H9 (cell line): Measurements from ENCODE around the gene STAG2. TPM values are rescaled to one million over a fixed set of nuclear protein-coding genes. Genes with fewer than 3 reads are reported as not detected.

ENCODE experiments used
- DNase-seq: peaks from one replicate; pipeline ENCODE4 v3.0.0-alpha.2; 2017
- H2AFZ ChIP-seq: one replicate; pipeline ENCODE4 v1.6.1; 2013; ENCODE audit warnings: mild to moderate bottlenecking, low read length, control low read depth, moderate library complexity
- H2AK5ac ChIP-seq: 2 replicates; pipeline ENCODE4 v1.6.1; 2013; ENCODE audit warnings: low read length, control low read depth, mixed read lengths; ENCODE audit not compliant: insufficient read length
- H2BK120ac ChIP-seq: one replicate; pipeline ENCODE4 v1.6.1; 2013; ENCODE audit warnings: low read depth, mild to moderate bottlenecking, low read length, control low read depth, inconsistent platforms; ENCODE audit not compliant: poor library complexity, severe bottlenecking
- H2BK12ac ChIP-seq: 2 replicates; pipeline ENCODE4 v1.6.1; 2013; ENCODE audit warnings: low read length, control low read depth, mixed read lengths, low read depth; ENCODE audit not compliant: insufficient read length
- H2BK15ac ChIP-seq: 2 replicates; pipeline ENCODE4 v1.6.1; 2013; ENCODE audit warnings: low read depth, low read length, control low read depth
- H2BK20ac ChIP-seq: one replicate; pipeline ENCODE4 v1.6.1; 2013; ENCODE audit warnings: low read depth, mild to moderate bottlenecking, low read length, control low read depth, inconsistent platforms; ENCODE audit not compliant: poor library complexity, severe bottlenecking
- H2BK5ac ChIP-seq: 2 replicates; pipeline ENCODE4 v1.6.1; 2013; ENCODE audit warnings: low read length, control low read depth, mixed read lengths; ENCODE audit not compliant: insufficient read length
- H3K14ac ChIP-seq: 2 replicates; pipeline ENCODE4 v1.6.1; 2013; ENCODE audit warnings: low read length, control low read depth; ENCODE audit not compliant: insufficient read depth
- H3K18ac ChIP-seq: 2 replicates; pipeline ENCODE4 v1.6.1; 2013; ENCODE audit warnings: low read depth, mild to moderate bottlenecking, mixed read lengths, low read length, control low read depth; ENCODE audit not compliant: insufficient read length
- H3K23ac ChIP-seq: 2 replicates; pipeline ENCODE4 v1.6.1; 2013; ENCODE audit warnings: low read length, control low read depth, mixed read lengths, low read depth; ENCODE audit not compliant: insufficient read length
- H3K23me2 ChIP-seq: 2 replicates; pipeline ENCODE4 v1.6.1; 2013; ENCODE audit warnings: low read depth, mild to moderate bottlenecking, mixed read lengths, low read length, control low read depth; ENCODE audit not compliant: insufficient read length, poor library complexity, severe bottlenecking
- H3K27ac ChIP-seq: 2 replicates; pipeline ENCODE4 v1.5.1; 2013; ENCODE audit warnings: low read length, control low read depth, mixed read lengths, low read depth; ENCODE audit not compliant: insufficient read length
- H3K27me3 ChIP-seq: 2 replicates; pipeline ENCODE4 v1.6.1; 2013; ENCODE audit warnings: low read length, control low read depth, inconsistent platforms; ENCODE audit not compliant: insufficient read depth
- H3K4ac ChIP-seq: 2 replicates; pipeline ENCODE4 v1.6.1; 2013; ENCODE audit warnings: low read depth, mild to moderate bottlenecking, control low read depth, inconsistent platforms, low read length, moderate library complexity
- H3K4me1 ChIP-seq: 2 replicates; pipeline ENCODE4 v1.6.1; 2013; ENCODE audit warnings: low read length, control low read depth, inconsistent platforms; ENCODE audit not compliant: insufficient read depth
- H3K4me2 ChIP-seq: 2 replicates; pipeline ENCODE4 v1.6.1; 2013; ENCODE audit warnings: low read length, control low read depth, mixed read lengths; ENCODE audit not compliant: insufficient read length, insufficient read depth
- H3K56ac ChIP-seq: 2 replicates; pipeline ENCODE4 v1.6.1; 2013; ENCODE audit warnings: low read depth, mild to moderate bottlenecking, mixed read lengths, low read length, control low read depth; ENCODE audit not compliant: insufficient read length
- H3K79me1 ChIP-seq: 2 replicates; pipeline ENCODE4 v1.6.1; 2013; ENCODE audit warnings: low read depth, mild to moderate bottlenecking, moderate library complexity, low read length, control low read depth, inconsistent platforms; ENCODE audit not compliant: insufficient read depth, poor library complexity, severe bottlenecking
- H3K79me2 ChIP-seq: 2 replicates; pipeline ENCODE4 v1.6.1; 2013; ENCODE audit warnings: low read length, control low read depth, inconsistent platforms; ENCODE audit not compliant: insufficient read depth
- H3K9ac ChIP-seq: 2 replicates; pipeline ENCODE4 v1.6.1; 2013; ENCODE audit warnings: low read length, control low read depth, mixed read lengths; ENCODE audit not compliant: insufficient read length; ENCODE audit errors: extremely low read depth
- H3K9me3 ChIP-seq: one replicate; pipeline ENCODE4 v1.6.1; 2013; ENCODE audit warnings: low read depth, low read length, inconsistent platforms; ENCODE audit not compliant: control insufficient read depth
- H3T11ph ChIP-seq: one replicate; pipeline ENCODE4 v1.6.1; 2013; ENCODE audit warnings: mild to moderate bottlenecking, low read length, control low read depth, inconsistent platforms
- H4K20me1 ChIP-seq: one replicate; pipeline ENCODE4 v1.6.1; 2013; ENCODE audit not compliant: control insufficient read depth, insufficient read length, insufficient read depth
- H4K5ac ChIP-seq: 2 replicates; pipeline ENCODE4 v1.6.1; 2013; ENCODE audit warnings: low read depth, mild to moderate bottlenecking, mixed read lengths, low read length, control low read depth; ENCODE audit not compliant: insufficient read length
- H4K8ac ChIP-seq: replicated peaks from 2 replicates; pipeline ENCODE4 v1.6.1; 2013; ENCODE audit warnings: low read length, control low read depth, mixed read lengths, low read depth; ENCODE audit not compliant: insufficient read length
- H4K91ac ChIP-seq: 2 replicates; pipeline ENCODE4 v1.6.1; 2013; ENCODE audit warnings: low read depth, mild to moderate bottlenecking, moderate library complexity, mixed read lengths, low read length, control low read depth; ENCODE audit not compliant: insufficient read length
- H3K27ac Mint-ChIP-seq, 3 experiments: 2 replicates in 2 of 3; 3 replicates in 1 of 3; pipeline ENCODE4 v1.8.0; 2020 to 2021; ENCODE audit warnings: mixed read lengths in 3 of 3, mild to moderate bottlenecking in 1 of 3, moderate library complexity in 1 of 3
- H3K27me3 Mint-ChIP-seq: 2 replicates; pipeline ENCODE4 v1.8.0; 2021; ENCODE audit warnings: low read depth, mild to moderate bottlenecking, moderate library complexity, mixed read lengths
- H3K36me3 Mint-ChIP-seq, 3 experiments: 2 replicates in 2 of 3; 3 replicates in 1 of 3; pipeline ENCODE4 v1.8.0; 2020 to 2021; ENCODE audit warnings: low read depth in 3 of 3, mixed read lengths in 3 of 3; ENCODE audit not compliant: insufficient read depth in 1 of 3
- H3K4me1 Mint-ChIP-seq, 2 experiments: 2 replicates each; pipeline ENCODE4 v1.8.0; 2020; ENCODE audit warnings: mixed read lengths in 2 of 2
- H3K4me3 Mint-ChIP-seq, 2 experiments: 2 replicates in 1 of 2; 3 replicates in 1 of 2; pipeline ENCODE4 v1.8.0; 2020 to 2021; ENCODE audit warnings: mild to moderate bottlenecking in 2 of 2, mixed read lengths in 2 of 2, moderate library complexity in 1 of 2
- H3K9me3 Mint-ChIP-seq, 2 experiments: 2 replicates in 1 of 2; 3 replicates in 1 of 2; pipeline ENCODE4 v1.8.0; 2020; ENCODE audit warnings: mild to moderate bottlenecking in 2 of 2, mixed read lengths in 2 of 2, moderate library complexity in 1 of 2
- WGBS: extraction: QIAGEN DNeasy Blood & Tissue Kit; methylation state at CpG from one replicate; pipeline ENCODE4 v1.1.7; 2013; ENCODE audit warnings: missing lambda C conversion rate, low lambda C conversion rate, mixed read lengths; ENCODE audit not compliant: insufficient read length; ENCODE audit errors: extremely low coverage; 5-methylcytosine and 5-hydroxymethylcytosine counted together
- total RNA-seq: library from RNA; stranded (reverse); gene quantifications from 2 replicates; pipeline ENCODE4 v1.2.1, GENCODE V29; 2021
- TF ChIP-seq, protein P1 (sequence below): fragments of 200-600 bp; sonication (generic); conservative IDR thresholded peaks from 3 replicates; pipeline ENCODE4 v1.8.0; 2021; ENCODE audit warnings: antibody characterized with exemption, mild to moderate bottlenecking

Gene STAG2
- total RNA-seq, 1 experiment from 2014 or later, result 81.6 TPM

DNA sequence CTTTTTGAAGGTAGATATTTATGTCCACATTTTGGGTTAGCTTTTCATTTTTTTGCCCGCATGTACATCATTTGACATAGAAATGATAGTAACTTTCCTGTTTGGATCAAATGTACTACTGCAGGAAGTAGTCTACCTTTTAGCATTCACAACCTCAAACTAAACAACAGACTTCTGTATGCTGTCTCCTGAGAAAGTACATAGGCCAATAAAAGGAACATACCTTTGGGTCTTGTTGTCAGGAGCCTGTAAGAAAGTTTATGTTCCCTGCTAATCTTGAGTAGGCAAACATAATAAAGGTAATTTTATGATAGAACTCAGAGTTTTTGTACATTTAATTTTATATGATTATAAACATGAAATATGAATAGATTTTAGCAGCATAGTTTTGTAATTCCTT lies 54.2 kb downstream of the STAG2 start:
- H2BK20ac ChIP-seq, result no peak overlapping the region
- H4K8ac ChIP-seq, result no peak overlapping the region
- no peak overlapping the region for H3K56ac ChIP-seq
- Mint-ChIP-seq H3K27me3 (no peaks in the 10 kb centered on the region), H3K36me3 (peaks cover 4 to 7% (median 6%) of the 10 kb centered on the region in 3 experiments; a peak in 6 of 7 replicates), H3K4me1 (peaks cover 0 to 3% of the 10 kb centered on the region in 2 experiments; a peak in 1 of 4 replicates), H3K4me3 (no peak overlapping the region), H3K27ac (no peak overlapping the region), H3K9me3 (peaks cover 6 to 50% of the 10 kb centered on the region in 2 experiments; a peak in 4 of 5 replicates)
- no peak overlapping the region for H3K4me2 ChIP-seq
- H3T11ph ChIP-seq, result no peak overlapping the region
- no peak overlapping the region for H3K9ac ChIP-seq
- no peak for DNase-seq
- no peaks in the 10 kb centered on the region for H3K27me3 ChIP-seq
- H2BK12ac ChIP-seq, result no peak overlapping the region
- H3K23me2 ChIP-seq, result no peaks in the 10 kb centered on the region
- no peaks in the 10 kb centered on the region for H3K9me3 ChIP-seq
- H2BK5ac ChIP-seq, result no peak overlapping the region
- TF ChIP-seq, protein P1, sequence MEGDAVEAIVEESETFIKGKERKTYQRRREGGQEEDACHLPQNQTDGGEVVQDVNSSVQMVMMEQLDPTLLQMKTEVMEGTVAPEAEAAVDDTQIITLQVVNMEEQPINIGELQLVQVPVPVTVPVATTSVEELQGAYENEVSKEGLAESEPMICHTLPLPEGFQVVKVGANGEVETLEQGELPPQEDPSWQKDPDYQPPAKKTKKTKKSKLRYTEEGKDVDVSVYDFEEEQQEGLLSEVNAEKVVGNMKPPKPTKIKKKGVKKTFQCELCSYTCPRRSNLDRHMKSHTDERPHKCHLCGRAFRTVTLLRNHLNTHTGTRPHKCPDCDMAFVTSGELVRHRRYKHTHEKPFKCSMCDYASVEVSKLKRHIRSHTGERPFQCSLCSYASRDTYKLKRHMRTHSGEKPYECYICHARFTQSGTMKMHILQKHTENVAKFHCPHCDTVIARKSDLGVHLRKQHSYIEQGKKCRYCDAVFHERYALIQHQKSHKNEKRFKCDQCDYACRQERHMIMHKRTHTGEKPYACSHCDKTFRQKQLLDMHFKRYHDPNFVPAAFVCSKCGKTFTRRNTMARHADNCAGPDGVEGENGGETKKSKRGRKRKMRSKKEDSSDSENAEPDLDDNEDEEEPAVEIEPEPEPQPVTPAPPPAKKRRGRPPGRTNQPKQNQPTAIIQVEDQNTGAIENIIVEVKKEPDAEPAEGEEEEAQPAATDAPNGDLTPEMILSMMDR, result no peak
- no peak overlapping the region for H2BK120ac ChIP-seq
- no peaks in the 10 kb centered on the region for H3K79me1 ChIP-seq
- H3K4me1 ChIP-seq, result no peaks in the 10 kb centered on the region
- H4K5ac ChIP-seq, result no peak overlapping the region
- no peak overlapping the region for H3K27ac ChIP-seq
- H4K91ac ChIP-seq, result no peak overlapping the region
- H3K79me2 ChIP-seq, result peaks cover 20% of the 10 kb centered on the region; the same call in 1 of the 2 replicates
- H2AK5ac ChIP-seq, result no peak overlapping the region
- no peak overlapping the region for H2BK15ac ChIP-seq
- WGBS, result no CpG with 5 or more reads among the region's 1 CpG
- no peak overlapping the region for H3K4ac ChIP-seq
- H3K14ac ChIP-seq, result no peak overlapping the region
- no peak overlapping the region for H3K23ac ChIP-seq
- H4K20me1 ChIP-seq, result no peaks in the 10 kb centered on the region
- H2AFZ ChIP-seq, result no peak overlapping the region
- no peak overlapping the region for H3K18ac ChIP-seq
